ENCODE data around the gene TACC2.

The TACC2 gene

DNA sequence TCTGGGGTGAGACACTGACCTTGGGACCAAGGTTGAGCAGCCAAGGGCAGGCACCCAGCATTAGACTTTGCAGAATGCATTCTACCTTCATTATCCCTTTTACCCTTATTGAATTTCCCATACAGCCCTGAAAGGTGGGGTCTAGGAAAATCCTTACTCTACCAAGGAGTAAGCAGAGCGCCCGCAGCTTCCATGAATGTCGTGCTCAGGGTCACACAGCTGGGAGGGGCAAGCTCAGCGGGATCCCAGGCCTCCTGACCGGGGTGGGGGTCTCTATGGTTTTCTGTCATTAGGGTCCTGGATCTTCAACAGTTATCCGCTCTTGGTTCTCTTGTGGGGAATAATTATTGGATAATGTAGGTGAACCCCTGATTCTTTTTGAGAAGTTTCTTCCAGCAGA, 251.4 kb downstream of the TACC2 start:
- no peak overlapping the region for H3K4me3 ChIP-seq (ENCODE audit: low read depth, low read length)
- TF ChIP-seq, protein P1, sequence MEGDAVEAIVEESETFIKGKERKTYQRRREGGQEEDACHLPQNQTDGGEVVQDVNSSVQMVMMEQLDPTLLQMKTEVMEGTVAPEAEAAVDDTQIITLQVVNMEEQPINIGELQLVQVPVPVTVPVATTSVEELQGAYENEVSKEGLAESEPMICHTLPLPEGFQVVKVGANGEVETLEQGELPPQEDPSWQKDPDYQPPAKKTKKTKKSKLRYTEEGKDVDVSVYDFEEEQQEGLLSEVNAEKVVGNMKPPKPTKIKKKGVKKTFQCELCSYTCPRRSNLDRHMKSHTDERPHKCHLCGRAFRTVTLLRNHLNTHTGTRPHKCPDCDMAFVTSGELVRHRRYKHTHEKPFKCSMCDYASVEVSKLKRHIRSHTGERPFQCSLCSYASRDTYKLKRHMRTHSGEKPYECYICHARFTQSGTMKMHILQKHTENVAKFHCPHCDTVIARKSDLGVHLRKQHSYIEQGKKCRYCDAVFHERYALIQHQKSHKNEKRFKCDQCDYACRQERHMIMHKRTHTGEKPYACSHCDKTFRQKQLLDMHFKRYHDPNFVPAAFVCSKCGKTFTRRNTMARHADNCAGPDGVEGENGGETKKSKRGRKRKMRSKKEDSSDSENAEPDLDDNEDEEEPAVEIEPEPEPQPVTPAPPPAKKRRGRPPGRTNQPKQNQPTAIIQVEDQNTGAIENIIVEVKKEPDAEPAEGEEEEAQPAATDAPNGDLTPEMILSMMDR (IDR thresholded peaks at IDR 0.05; ENCODE audit: low read depth, low read length), result no peak

DNA sequence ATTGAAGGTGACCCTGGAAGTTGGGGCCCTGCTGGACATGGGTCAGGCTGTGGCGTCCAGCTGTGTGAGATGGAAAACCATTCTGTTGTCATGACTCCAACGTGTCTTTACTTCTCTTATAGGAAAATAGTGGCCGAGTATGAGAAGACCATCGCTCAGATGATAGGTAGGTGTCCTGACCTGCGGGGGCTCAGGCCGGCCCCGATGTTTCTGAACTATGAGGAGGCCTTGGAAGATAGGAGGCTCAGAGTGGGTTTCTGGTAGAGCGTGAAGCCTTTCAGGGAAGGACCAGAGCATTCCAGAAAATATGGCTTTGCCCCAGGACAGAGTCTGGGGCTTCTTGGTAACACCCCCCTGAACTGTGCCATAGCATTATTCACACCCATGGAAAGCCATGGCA, 252.9 kb downstream of the TACC2 start:
- TF ChIP-seq, protein P1 (IDR thresholded peaks at IDR 0.05; ENCODE audit: low read depth, low read length), result no peak
- H3K4me3 ChIP-seq (ENCODE audit: low read depth, low read length), result no peak overlapping the region

DNA sequence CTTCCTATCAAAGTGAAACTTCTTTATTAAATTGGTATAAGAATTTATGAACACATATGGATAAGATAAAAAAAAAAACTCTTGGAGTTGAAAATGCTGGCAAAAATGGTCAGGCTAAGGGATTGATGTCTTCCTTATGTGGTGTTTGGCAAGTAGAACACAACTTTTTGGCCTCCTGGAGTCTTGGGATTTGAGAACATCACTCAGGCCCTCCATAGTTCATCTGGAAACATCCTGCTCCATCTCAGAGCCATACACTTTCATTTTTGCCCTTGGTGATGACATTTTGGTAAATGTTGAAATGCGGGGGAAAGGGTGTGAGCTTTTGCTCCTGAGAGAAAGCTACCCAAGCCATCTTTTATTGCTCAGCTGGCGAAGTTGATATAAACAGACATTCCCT, 254.6 kb downstream of the TACC2 start:
- TF ChIP-seq, protein P1 (IDR thresholded peaks at IDR 0.05; ENCODE audit: low read depth, low read length), result no peak
- no peak overlapping the region for H3K4me3 ChIP-seq (ENCODE audit: low read depth, low read length)

DNA sequence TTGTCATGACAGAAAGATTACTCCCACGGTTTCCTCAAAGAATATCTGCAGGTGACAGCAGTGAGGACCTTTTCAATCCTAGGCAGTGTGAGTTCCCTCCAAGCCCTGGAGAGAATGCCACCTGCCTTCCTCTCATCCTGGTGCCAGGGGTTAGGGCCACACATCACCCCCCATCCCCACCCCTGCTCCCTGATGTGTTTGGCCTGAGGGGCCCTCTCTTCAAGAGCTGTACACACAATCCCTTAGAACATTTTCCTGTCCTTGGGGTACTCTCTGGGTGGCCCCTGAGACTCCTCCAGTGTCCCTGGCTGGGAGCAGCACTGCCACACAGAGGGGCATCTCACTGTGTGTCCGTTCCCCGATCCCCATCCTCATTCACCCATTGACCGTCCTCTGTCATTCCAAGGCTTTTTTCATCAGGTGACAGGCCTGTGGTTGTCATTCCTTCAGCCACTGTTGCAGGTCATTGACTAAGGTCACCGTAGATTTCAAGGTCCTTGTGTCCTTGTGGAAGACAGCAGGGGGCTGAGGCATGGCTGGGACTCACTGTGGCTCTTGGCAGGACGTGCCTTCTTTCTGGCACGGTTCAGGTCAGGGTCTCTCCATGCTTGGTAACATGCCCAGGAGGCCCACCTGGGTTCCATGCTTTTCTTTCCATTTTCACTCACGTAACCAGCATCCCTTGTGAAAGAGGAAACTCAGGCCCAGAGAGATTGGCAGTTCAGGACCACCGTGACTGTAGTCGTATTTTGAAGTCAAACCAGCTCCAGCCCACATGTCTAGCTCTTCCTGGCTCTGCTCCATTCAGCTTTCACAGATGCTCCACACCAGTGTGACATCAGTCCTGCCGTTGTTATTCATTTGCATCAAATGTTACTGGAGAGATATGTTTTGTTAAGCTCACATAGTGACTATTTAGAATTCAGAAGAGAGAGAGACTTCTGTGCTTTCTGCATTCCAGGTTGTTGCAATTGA, 255.3 kb downstream of the TACC2 start:
- H3K4me3 ChIP-seq (ENCODE audit: low read depth, low read length), result no peak overlapping the region
- TF ChIP-seq, protein P1 (IDR thresholded peaks at IDR 0.05; ENCODE audit: low read depth, low read length), result no peak

DNA sequence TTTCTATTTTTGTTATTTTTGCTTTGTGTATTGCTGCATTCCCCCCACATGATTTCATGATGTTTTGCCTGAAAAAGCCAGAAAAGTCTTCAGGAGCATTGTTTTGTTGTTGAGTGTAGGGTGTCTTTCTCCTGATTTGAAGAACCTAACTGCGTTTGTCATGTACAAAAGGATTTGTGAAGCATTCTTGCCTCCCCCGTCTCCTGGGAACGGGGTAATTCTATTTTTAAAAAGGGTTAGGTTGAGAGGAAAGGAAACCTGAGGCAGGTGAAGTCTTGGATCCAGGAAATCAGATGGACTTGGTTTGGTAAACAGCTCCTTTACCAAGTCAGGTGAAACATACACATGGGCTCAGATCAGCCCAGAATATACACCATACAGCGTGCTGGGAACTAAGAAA, 256.2 kb downstream of the TACC2 start:
- H3K4me3 ChIP-seq (ENCODE audit: low read depth, low read length), result no peak overlapping the region
- TF ChIP-seq, protein P1 (IDR thresholded peaks at IDR 0.05; ENCODE audit: low read depth, low read length), result no peak

DNA sequence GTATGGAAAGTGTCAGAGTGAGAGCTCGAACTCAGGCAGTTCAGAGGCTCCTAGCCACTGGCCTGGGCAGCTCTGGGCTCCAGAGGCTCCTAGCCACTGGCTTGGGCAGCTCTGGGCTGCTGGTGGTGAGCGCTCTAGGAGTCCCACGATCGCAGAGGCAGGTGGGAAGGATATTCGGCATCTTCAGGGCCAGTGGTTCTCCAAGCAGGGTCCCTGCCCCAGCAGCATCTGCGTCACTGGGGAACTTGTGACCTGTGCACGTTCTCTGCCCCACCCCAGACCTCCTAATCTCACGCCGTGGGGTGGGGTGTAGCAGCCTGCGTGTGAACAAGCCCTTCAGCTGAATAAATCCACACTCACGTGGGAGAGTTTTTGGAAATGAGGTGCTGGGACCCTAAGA, 256.9 kb downstream of the TACC2 start:
- TF ChIP-seq, protein P1 (IDR thresholded peaks at IDR 0.05; ENCODE audit: low read depth, low read length), result no peak
- no peak overlapping the region for H3K4me3 ChIP-seq (ENCODE audit: low read depth, low read length)

DNA sequence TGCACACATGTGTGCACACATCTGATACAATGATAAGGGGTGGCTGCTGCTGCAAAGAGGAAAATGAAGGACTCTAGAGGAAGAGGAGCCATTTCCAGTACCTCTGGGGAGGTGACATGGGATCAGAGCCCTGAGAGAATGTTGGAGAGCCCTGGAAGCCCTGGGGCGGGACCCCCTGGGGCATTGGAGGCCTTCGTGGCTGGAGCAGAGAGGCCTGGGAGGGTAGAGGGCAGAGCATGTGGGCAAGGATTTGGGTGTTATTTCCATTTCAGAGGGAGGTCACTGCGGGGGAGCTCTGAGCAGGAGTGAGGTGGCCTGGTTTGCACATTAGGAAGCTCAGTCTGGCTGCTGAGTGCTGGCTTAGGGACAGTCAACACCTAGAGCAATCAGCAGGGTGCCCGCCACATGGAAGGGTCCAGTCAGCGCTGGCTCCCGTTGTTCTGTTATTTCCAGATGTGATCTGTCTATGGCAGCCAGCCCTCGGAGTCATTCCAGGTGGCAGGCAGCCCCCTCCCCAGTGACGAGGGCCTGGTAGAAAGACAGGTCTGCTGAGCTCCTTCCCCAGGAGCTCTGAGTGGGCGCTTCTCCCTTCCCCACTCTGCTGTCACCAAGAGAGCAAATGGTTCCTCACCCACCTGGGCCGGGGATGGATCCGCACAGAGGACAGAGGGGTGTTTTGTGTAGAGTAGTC, 258.0 kb downstream of the TACC2 start:
- TF ChIP-seq, protein P1 (IDR thresholded peaks at IDR 0.05; ENCODE audit: low read depth, low read length), result no peak
- H3K4me3 ChIP-seq (ENCODE audit: low read depth, low read length), result no peak overlapping the region
